Ascending aorta (tissue), 2 donors: ENCODE data around the gene LIPE. TPM values are rescaled to one million over a fixed set of nuclear protein-coding genes. Genes with fewer than 3 reads are reported as not detected.

Source experiments
- DNase-seq, 2 donors: peaks; one replicate each; pipeline ENCODE4 v3.0.0-alpha.2; 2019; ENCODE audit warnings: low spot score in 2 of 2
- H3K27ac ChIP-seq, 2 donors: fragments of 200-600 bp; sonication (generic); one replicate each; pipeline ENCODE4 v1.5.1; 2016 to 2017; ENCODE audit warnings: mild to moderate bottlenecking in 1 of 2
- H3K27me3 ChIP-seq: fragments of 200-600 bp; sonication (generic); one replicate; pipeline ENCODE4 v1.5.1; 2017
- H3K36me3 ChIP-seq, 2 donors: fragments of 200-600 bp; sonication (generic); one replicate each; pipeline ENCODE4 v1.5.1; 2016
- H3K4me1 ChIP-seq, 2 donors: fragments of 200-600 bp; sonication (generic); one replicate each; pipeline ENCODE4 v1.5.1; 2016 to 2017; ENCODE audit warnings: mild to moderate bottlenecking in 1 of 2
- H3K4me3 ChIP-seq, 2 donors: fragments of 200-600 bp; sonication (generic); one replicate each; pipeline ENCODE4 v1.5.1; 2016 to 2017; ENCODE audit warnings: mild to moderate bottlenecking in 1 of 2
- H3K9me3 ChIP-seq, 2 donors: fragments of 200-600 bp; sonication (generic); one replicate each; pipeline ENCODE4 v1.5.1; 2016
- intact Hi-C: fragments of 100-400 bp; cut with DNase I; formaldehyde crosslinking; loops from one replicate; pipeline ENCODE4 v1.15.1; 2023
- total RNA-seq: library from RNA; depleted of rRNA; stranded (reverse); fragments of >200 nt; gene quantifications from one replicate; pipeline ENCODE4 v1.1.0, GENCODE V29; 2016
- TF ChIP-seq, protein P1 (sequence below), 3 experiments: fragments of 200-600 bp in 2 of 3; fragments of 450-650 bp in 1 of 3; sonication (generic) in 2 of 3; IDR thresholded peaks; one replicate each; pipeline ENCODE4 v1.5.1; 2016 to 2019; ENCODE audit warnings: antibody characterized with exemption in 3 of 3, mild to moderate bottlenecking in 1 of 3, moderate library complexity in 1 of 3

The LIPE gene
- total RNA-seq, 1 donor from 2014 or later = 102 TPM

DNA sequence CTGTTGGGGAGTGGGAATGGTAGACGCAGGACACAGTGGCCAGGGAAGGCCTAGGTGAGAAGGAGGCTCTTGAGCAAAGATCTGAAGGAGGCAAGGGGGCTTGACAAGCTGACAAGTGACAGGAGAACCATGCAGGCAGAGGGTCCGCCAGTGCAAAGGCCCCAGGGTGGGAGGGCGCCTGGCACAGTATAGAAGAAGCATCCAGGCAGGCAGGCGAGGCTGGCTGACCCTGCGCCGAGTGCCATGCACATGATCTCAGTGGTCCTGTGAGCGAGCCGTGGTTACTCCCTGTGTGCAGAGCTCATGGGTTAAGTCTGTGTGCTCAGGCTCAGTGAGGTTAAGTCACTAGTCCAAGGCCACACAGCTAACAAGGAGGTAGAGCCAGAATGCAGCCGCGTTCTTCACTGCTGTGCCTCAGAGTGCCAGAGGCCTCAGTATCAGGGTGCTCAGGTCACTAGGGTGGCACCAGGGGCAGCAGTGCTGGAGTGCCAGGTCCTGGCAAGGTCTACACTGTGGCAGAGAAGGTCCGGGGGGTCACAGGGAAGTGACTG lies 52.3 kb downstream of the LIPE start:
- DNase-seq = no peak
- Histone ChIP-seq H3K27me3 (no peaks in the 10 kb centered on the region), H3K27ac (no peak overlapping the region), H3K4me1 (no peaks in the 10 kb centered on the region), H3K9me3 (no peaks in the 10 kb centered on the region), H3K4me3 (no peak overlapping the region), H3K36me3 (peaks cover 8 to 26% of the 10 kb centered on the region in 2 donors)
- TF ChIP-seq, protein P1, sequence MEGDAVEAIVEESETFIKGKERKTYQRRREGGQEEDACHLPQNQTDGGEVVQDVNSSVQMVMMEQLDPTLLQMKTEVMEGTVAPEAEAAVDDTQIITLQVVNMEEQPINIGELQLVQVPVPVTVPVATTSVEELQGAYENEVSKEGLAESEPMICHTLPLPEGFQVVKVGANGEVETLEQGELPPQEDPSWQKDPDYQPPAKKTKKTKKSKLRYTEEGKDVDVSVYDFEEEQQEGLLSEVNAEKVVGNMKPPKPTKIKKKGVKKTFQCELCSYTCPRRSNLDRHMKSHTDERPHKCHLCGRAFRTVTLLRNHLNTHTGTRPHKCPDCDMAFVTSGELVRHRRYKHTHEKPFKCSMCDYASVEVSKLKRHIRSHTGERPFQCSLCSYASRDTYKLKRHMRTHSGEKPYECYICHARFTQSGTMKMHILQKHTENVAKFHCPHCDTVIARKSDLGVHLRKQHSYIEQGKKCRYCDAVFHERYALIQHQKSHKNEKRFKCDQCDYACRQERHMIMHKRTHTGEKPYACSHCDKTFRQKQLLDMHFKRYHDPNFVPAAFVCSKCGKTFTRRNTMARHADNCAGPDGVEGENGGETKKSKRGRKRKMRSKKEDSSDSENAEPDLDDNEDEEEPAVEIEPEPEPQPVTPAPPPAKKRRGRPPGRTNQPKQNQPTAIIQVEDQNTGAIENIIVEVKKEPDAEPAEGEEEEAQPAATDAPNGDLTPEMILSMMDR (IDR thresholded peaks at IDR 0.05) = no peak
- intact Hi-C loops = no loop called here

DNA sequence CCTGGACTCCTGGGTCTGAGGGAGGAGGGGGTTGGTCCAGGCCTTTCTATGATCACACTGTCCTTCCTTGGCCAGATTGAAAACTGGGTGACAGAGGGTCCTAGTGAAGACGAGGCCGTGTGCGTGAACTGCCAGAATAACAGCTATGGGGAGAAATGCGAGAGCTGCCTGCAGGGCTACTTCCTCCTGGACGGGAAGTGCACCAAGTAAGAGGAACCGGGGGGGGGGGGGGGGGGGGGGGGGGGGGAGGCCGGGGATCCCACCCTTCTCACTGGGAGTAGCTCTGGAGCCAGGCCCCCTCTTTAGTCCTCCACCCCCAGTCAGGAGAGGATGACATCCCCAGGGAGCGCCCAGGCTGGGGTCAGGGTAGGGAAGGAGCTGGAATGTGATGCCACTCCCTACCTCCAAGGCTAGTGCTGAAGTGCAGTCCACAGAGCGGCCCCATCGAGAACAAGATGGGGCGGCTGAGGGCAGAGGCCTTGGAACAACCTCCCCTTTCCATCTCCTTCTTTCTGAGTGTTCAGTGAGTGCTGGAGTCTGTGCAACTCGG lies 56.5 kb downstream of the LIPE start:
- Histone ChIP-seq H3K27ac (no peak overlapping the region), H3K27me3 (no peaks in the 10 kb centered on the region), H3K4me3 (no peak overlapping the region), H3K9me3 (no peaks in the 10 kb centered on the region), H3K36me3 (peaks cover 9 to 22% of the 10 kb centered on the region in 2 donors), H3K4me1 (no peaks in the 10 kb centered on the region)
- DNase-seq = no peak
- TF ChIP-seq, protein P1 (IDR thresholded peaks at IDR 0.05) = no peak
- intact Hi-C loops = no loop called here

DNA sequence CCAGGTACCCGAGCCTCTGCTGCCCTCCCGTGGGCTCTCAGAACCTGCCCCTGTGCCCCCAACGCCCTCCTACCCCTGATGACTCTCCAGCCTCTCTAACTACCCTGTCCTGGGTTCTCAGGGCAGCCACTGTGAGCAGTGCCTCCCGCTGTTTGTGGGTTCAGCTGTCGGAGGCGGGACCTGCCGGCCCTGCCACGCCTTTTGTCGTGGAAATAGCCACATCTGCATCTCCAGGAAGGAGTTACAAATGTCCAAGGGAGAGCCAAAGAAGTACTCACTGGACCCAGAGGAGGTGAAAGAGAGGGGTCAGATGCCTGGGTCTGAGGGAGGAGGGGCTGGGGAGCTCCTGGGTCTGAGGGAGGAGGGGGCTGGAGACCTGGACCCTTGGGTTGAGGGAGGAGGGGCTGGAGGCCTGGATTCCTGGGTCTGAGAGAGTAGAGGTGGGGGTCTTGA lies 57.1 kb downstream of the LIPE start:
- Histone ChIP-seq H3K36me3 (peaks cover 4 to 17% of the 10 kb centered on the region in 2 donors), H3K4me1 (no peaks in the 10 kb centered on the region), H3K27ac (no peak overlapping the region), H3K27me3 (no peaks in the 10 kb centered on the region), H3K4me3 (no peak overlapping the region), H3K9me3 (no peaks in the 10 kb centered on the region)
- TF ChIP-seq, protein P1 (IDR thresholded peaks at IDR 0.05) = no peak
- intact Hi-C loops = no loop called here
- DNase-seq = no peak

DNA sequence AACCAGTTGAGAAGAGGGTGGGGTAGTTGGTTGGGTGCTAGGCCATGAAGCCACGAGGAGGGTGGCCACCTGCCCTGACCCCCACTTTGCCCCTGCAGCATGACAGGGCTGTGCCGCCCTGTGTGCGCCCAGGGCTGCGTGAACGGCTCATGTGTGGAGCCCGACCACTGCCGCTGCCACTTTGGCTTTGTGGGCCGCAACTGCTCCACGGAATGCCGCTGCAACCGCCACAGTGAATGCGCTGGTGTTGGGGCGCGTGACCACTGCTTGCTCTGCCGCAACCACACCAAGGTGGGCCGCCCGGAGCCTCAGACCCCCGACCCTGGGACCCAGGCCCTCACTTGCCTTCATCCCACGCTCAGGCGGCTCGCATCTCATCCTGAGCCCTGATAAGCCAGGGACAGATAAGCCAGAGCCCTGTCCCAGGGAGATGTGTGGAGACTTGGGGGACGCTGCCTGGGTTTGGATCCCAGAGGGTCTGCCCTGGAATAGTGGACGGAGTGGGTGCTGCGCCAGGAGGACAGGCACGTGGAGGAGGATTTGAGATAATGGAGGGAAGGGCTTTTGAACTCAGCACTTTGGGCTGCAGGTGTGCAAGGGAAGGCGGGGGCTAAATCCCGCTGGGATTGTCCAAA lies 57.6 kb downstream of the LIPE start:
- Histone ChIP-seq H3K36me3 (peaks cover 4 to 14% of the 10 kb centered on the region in 2 donors), H3K27ac (no peak overlapping the region), H3K9me3 (no peaks in the 10 kb centered on the region), H3K4me3 (no peak overlapping the region), H3K27me3 (no peaks in the 10 kb centered on the region), H3K4me1 (no peaks in the 10 kb centered on the region)
- no peak for DNase-seq
- intact Hi-C loops = no loop called here
- TF ChIP-seq, protein P1 (IDR thresholded peaks at IDR 0.05) = no peak

DNA sequence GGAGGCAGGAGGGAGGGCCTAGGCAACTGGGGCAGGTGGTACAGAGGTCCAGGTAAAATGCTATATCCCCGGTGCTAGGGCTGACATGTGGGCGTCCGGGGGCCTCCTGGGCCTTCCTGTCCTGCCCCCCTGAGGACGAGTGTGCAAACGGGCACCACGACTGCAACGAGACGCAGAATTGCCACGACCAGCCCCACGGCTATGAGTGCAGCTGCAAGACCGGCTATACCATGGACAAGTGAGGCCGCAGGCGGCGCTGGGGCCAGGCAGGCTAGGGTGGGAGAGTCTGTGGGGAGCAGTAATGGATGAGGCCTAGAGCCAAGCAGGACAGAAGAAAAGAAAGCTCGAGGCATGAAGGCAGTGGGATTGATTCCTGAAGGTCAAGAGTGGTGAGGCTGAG lies 58.4 kb downstream of the LIPE start:
- H3K9me3 ChIP-seq = no peaks in the 10 kb centered on the region
- TF ChIP-seq, protein P1 (IDR thresholded peaks at IDR 0.05) = no peak
- H3K27me3 ChIP-seq = no peaks in the 10 kb centered on the region
- no peak for DNase-seq
- H3K27ac ChIP-seq = no peak overlapping the region
- intact Hi-C loops = no loop called here
- H3K4me1 ChIP-seq = no peaks in the 10 kb centered on the region
- no peak overlapping the region for H3K4me3 ChIP-seq
- peaks cover 8 to 20% of the 10 kb centered on the region in 2 donors for H3K36me3 ChIP-seq
